Right atrium auricular region (tissue), 2 donors: ENCODE data around the gene XPNPEP2. TPM values are rescaled to one million over a fixed set of nuclear protein-coding genes. Genes with fewer than 3 reads are reported as not detected.

Experiments used
- DNase-seq: peaks from one replicate; pipeline ENCODE4 v3.0.0-alpha.2; 2019; ENCODE audit warnings: low spot score
- H3K27ac ChIP-seq, 2 donors: fragments of 200-600 bp; sonication (generic); 1 replicate in 1 of 2; 2 replicates in 1 of 2; pipeline ENCODE4 v1.5.1; 2016 to 2019
- H3K27me3 ChIP-seq, 2 donors: fragments of 200-600 bp; sonication (generic); one replicate each; pipeline versions ENCODE4 v1.5.1 to v1.6.0; 2017 to 2019
- H3K36me3 ChIP-seq: fragments of 200-600 bp; sonication (generic); one replicate; pipeline ENCODE4 v1.5.1; 2016
- H3K4me1 ChIP-seq, 2 donors: fragments of 200-600 bp; sonication (generic); one replicate each; pipeline versions ENCODE4 v1.5.1 to v1.6.0; 2017 to 2019
- H3K4me3 ChIP-seq, 2 donors: fragments of 200-600 bp; sonication (generic); 1 replicate in 1 of 2; 2 replicates in 1 of 2; pipeline ENCODE4 v1.5.1; 2017 to 2019; ENCODE audit warnings: mild to moderate bottlenecking in 1 of 2, moderate library complexity in 1 of 2
- H3K9me3 ChIP-seq, 2 donors: fragments of 200-600 bp; sonication (generic); one replicate each; pipeline ENCODE4 v1.5.1; 2019
- CTCF ChIP-seq, 2 donors: fragments of 200-600 bp; sonication (generic); IDR thresholded peaks; one replicate each; pipeline ENCODE4 v1.5.1; 2019; ENCODE audit warnings: antibody characterized with exemption in 2 of 2
- total RNA-seq, 2 donors: library from RNA; depleted of rRNA; stranded (reverse); fragments of >200 nt; gene quantifications; one replicate each; pipeline ENCODE4 v1.1.0, GENCODE V29; 2016

Gene XPNPEP2
- total RNA-seq, 2 donors from 2014 or later, result 2.0 to 3.5 TPM

GRCh38 chrX:129769467-129770154, 30.8 kb downstream of the XPNPEP2 start:
- H3K27ac ChIP-seq, result no peak overlapping the region
- H3K4me1 ChIP-seq, result no peaks in the 10 kb centered on the region
- no peak overlapping the region for H3K4me3 ChIP-seq
- DNase-seq, result no peak
- no peaks in the 10 kb centered on the region for H3K9me3 ChIP-seq
- no peak for TF ChIP-seq CTCF (IDR thresholded peaks at IDR 0.05)
- H3K27me3 ChIP-seq, result no peaks in the 10 kb centered on the region
- H3K36me3 ChIP-seq, result no peaks in the 10 kb centered on the region

GRCh38 chrX:129771266-129771995, 32.7 kb downstream of the XPNPEP2 start:
- Histone ChIP-seq H3K4me1 (no peaks in the 10 kb centered on the region), H3K4me3 (no peak overlapping the region), H3K27ac (no peak overlapping the region), H3K9me3 (no peaks in the 10 kb centered on the region), H3K36me3 (no peaks in the 10 kb centered on the region), H3K27me3 (no peaks in the 10 kb centered on the region)
- no peak for TF ChIP-seq CTCF (IDR thresholded peaks at IDR 0.05)
- no peak for DNase-seq

- Histone ChIP-seq H3K9me3 (no peaks in the 10 kb centered on the region), H3K27me3 (no peaks in the 10 kb centered on the region), H3K4me3 (no peak overlapping the region), H3K36me3 (no peaks in the 10 kb centered on the region), H3K4me1 (no peaks in the 10 kb centered on the region), H3K27ac (no peak overlapping the region)
- no peak for TF ChIP-seq CTCF (IDR thresholded peaks at IDR 0.05)
- DNase-seq, result peak; percentile 69
These were observed 34.1 kb downstream of the XPNPEP2 start for GRCh38 chrX:129772796-129773431.

GRCh38 chrX:129773649-129774458, 35.1 kb downstream of the XPNPEP2 start:
- no peak for DNase-seq
- Histone ChIP-seq H3K36me3 (no peaks in the 10 kb centered on the region), H3K9me3 (no peaks in the 10 kb centered on the region), H3K4me1 (no peaks in the 10 kb centered on the region), H3K27ac (no peak overlapping the region), H3K27me3 (no peaks in the 10 kb centered on the region), H3K4me3 (no peak overlapping the region)
- TF ChIP-seq CTCF (IDR thresholded peaks at IDR 0.05), result no peak

GRCh38 chrX:129777218-129778030, 38.6 kb downstream of the XPNPEP2 start:
- Histone ChIP-seq H3K27me3 (no peaks in the 10 kb centered on the region), H3K9me3 (no peaks in the 10 kb centered on the region), H3K27ac (peak overlapping the region; percentile 40 to 42), H3K36me3 (no peaks in the 10 kb centered on the region), H3K4me1 (no peaks in the 10 kb centered on the region), H3K4me3 (no peak overlapping the region)
- no peak for DNase-seq
- TF ChIP-seq CTCF (IDR thresholded peaks at IDR 0.05), result no peak
